KOPT-K1 (cell line): ENCODE data around the gene ULBP1.
A peak's percentile ranks its signal among the peaks of the same experiment; 100 is the strongest.
"Not testable (repeated sequence)": the region's sequence is repeated elsewhere in the genome, so short reads cannot be mapped to it uniquely, and the experiment has no call there.

Source experiments
- H3K27ac ChIP-seq: fragments of 200-600 bp; sonication (generic); 2 replicates; pipeline ENCODE4 v1.5.1; 2016; ENCODE audit warnings: antibody characterized with exemption, mild to moderate bottlenecking, low read depth, low read length; ENCODE audit not compliant: poor library complexity, severe bottlenecking
- H3K36me3 ChIP-seq: fragments of 200-600 bp; sonication (generic); 2 replicates; pipeline ENCODE4 v1.5.1; 2017; ENCODE audit warnings: antibody characterized with exemption, mild to moderate bottlenecking, low read length, moderate library complexity; ENCODE audit not compliant: insufficient read depth
- H3K9me3 ChIP-seq: fragments of 200-600 bp; sonication (generic); 2 replicates; pipeline ENCODE4 v1.5.1; 2017; ENCODE audit warnings: antibody characterized with exemption, low read length, mild to moderate bottlenecking; ENCODE audit not compliant: insufficient read depth, poor library complexity, severe bottlenecking

ULBP1 gene

GRCh38 chr6:149963462-149964307 lies at the start of gene ULBP1:
Gene ULBP1, plus strand, starts transcription at chr6:149963943. Its CDS starts 107 bp downstream, at chr6:149964050.
- peak within 1 kb of the TSS; percentile 53 for H3K27ac ChIP-seq
- no peaks in the 10 kb centered on the region for H3K36me3 ChIP-seq
- peaks cover 7% of the 10 kb centered on the region for H3K9me3 ChIP-seq

GRCh38 chr6:149915970-149916865 lies 47.5 kb upstream of the ULBP1 start:
- Histone ChIP-seq H3K9me3 (no peaks in the 10 kb centered on the region), H3K36me3 (no peaks in the 10 kb centered on the region), H3K27ac (no peak overlapping the region)

- Histone ChIP-seq H3K36me3 (no peaks in the 10 kb centered on the region), H3K27ac (no peak overlapping the region), H3K9me3 (no peaks in the 10 kb centered on the region)
Observed at GRCh38 chr6:149917679-149918078, 46.1 kb upstream of the ULBP1 start.

- Histone ChIP-seq H3K27ac (no peak overlapping the region), H3K9me3 (no peaks in the 10 kb centered on the region), H3K36me3 (no peaks in the 10 kb centered on the region)
Observed at GRCh38 chr6:149918151-149918905, 45.4 kb upstream of the ULBP1 start.

- not testable (repeated sequence) for H3K36me3 ChIP-seq, H3K27ac ChIP-seq, H3K9me3 ChIP-seq
Observed at GRCh38 chr6:149919126-149919833, 44.5 kb upstream of the ULBP1 start.

- H3K27ac ChIP-seq = no peak overlapping the region
- no peaks in the 10 kb centered on the region for H3K9me3 ChIP-seq
- H3K36me3 ChIP-seq = no peaks in the 10 kb centered on the region
Observed at GRCh38 chr6:149919834-149920225, 43.9 kb upstream of the ULBP1 start.

- H3K9me3 ChIP-seq = no peaks in the 10 kb centered on the region
- H3K27ac ChIP-seq = no peak overlapping the region
- H3K36me3 ChIP-seq = no peaks in the 10 kb centered on the region
Observed at GRCh38 chr6:149921361-149921760, 42.4 kb upstream of the ULBP1 start.

- not testable (repeated sequence) for H3K27ac ChIP-seq, H3K36me3 ChIP-seq
Observed at GRCh38 chr6:149922091-149922490, 41.7 kb upstream of the ULBP1 start.

GRCh38 chr6:149922642-149923326 lies 41.0 kb upstream of the ULBP1 start, which contains the start of gene RAET1G:
Gene RAET1G, minus strand, starts transcription at chr6:149923121. Its CDS starts 111 bp downstream, at chr6:149923010.
- Histone ChIP-seq H3K27ac (no peak within 1 kb of the TSS), H3K36me3 (no peaks in the 10 kb centered on the region), H3K9me3 (no peaks in the 10 kb centered on the region)

More at GRCh38 chr6:149922091-149922490, 41.7 kb upstream of the ULBP1 start:
- H3K9me3 ChIP-seq = not testable (repeated sequence)

GRCh38 chr6:149923327-149923986 lies 40.3 kb upstream of the ULBP1 start:
- H3K9me3 ChIP-seq = no peaks in the 10 kb centered on the region
- H3K27ac ChIP-seq = no peak overlapping the region
- no peaks in the 10 kb centered on the region for H3K36me3 ChIP-seq

- Histone ChIP-seq H3K36me3 (no peaks in the 10 kb centered on the region), H3K27ac (no peak overlapping the region), H3K9me3 (no peaks in the 10 kb centered on the region)
Observed at GRCh38 chr6:149924206-149924932, 39.4 kb upstream of the ULBP1 start.

- no peak overlapping the region for H3K27ac ChIP-seq
Observed at GRCh38 chr6:149924933-149925252, 38.9 kb upstream of the ULBP1 start.

More at GRCh38 chr6:149924933-149925252, 38.9 kb upstream of the ULBP1 start:
- Histone ChIP-seq H3K36me3 (no peaks in the 10 kb centered on the region), H3K9me3 (no peaks in the 10 kb centered on the region)
